Kidney epithelial cell (primary cell): ENCODE data around the gene FRMD7. TPM values are rescaled to one million over a fixed set of nuclear protein-coding genes. Genes with fewer than 3 reads are reported as not detected.

Source experiments
- DNase-seq: peaks from one replicate; pipeline ENCODE4 v3.0.0-alpha.2; 2010; ENCODE audit warnings: low read depth
- H3K27me3 ChIP-seq: 2 replicates; pipeline ENCODE4 v1.6.0; 2011; ENCODE audit warnings: low read length; ENCODE audit not compliant: control insufficient read depth, insufficient read depth
- H3K36me3 ChIP-seq: 2 replicates; pipeline ENCODE4 v1.5.1; 2011; ENCODE audit warnings: low read length; ENCODE audit not compliant: control insufficient read depth, insufficient read depth
- H3K4me3 ChIP-seq: 2 replicates; pipeline ENCODE4 v1.5.1; 2011; ENCODE audit warnings: low read depth, mild to moderate bottlenecking, control low read depth, low read length
- CTCF ChIP-seq: IDR thresholded peaks from 2 replicates; pipeline ENCODE4 v1.5.1; 2011; ENCODE audit warnings: mild to moderate bottlenecking, moderate library complexity, low read length, control low read depth, inconsistent platforms; ENCODE audit not compliant: insufficient read depth, poor library complexity, severe bottlenecking
- total RNA-seq: library from RNA; depleted of rRNA; stranded (reverse); fragments of >200 nt; gene quantifications from 2 replicates; pipeline ENCODE4 v1.2.3, GENCODE V29; 2015

FRMD7 gene
- total RNA-seq, 1 donor from 2014 or later = not detected

- no peaks in the 10 kb centered on the region for H3K27me3 ChIP-seq
- DNase-seq = no peak
- H3K36me3 ChIP-seq = no peaks in the 10 kb centered on the region
- no peak overlapping the region for H3K4me3 ChIP-seq
- no peak for TF ChIP-seq CTCF
Measured at GRCh38 chrX:132033166-132033565, 94.7 kb downstream of the FRMD7 start.

GRCh38 chrX:132031867-132032266 is 96.0 kb downstream of the FRMD7 start:
- no peak for TF ChIP-seq CTCF
- Histone ChIP-seq H3K36me3 (no peaks in the 10 kb centered on the region), H3K4me3 (no peak overlapping the region), H3K27me3 (no peaks in the 10 kb centered on the region)
- no peak for DNase-seq

- no peak for TF ChIP-seq CTCF
- H3K36me3 ChIP-seq = no peaks in the 10 kb centered on the region
- no peak overlapping the region for H3K4me3 ChIP-seq
- DNase-seq = no peak
- H3K27me3 ChIP-seq = no peaks in the 10 kb centered on the region
Measured at GRCh38 chrX:132030264-132030663, 97.6 kb downstream of the FRMD7 start.

Other genes with a start within 250 kb of the FRMD7 start
- gene STK26, start 104.7 kb downstream of the FRMD7 start, total RNA-seq = 18.7 and 20.7 TPM in 2 replicates
- 25.8 and 28.0 TPM in 2 replicates for gene RAP2C, start 91.4 kb upstream of the FRMD7 start, total RNA-seq